A549 (cell line): Measurements from ENCODE around the gene SPAG9.

Experiments used
- CHD2 ChIP-seq: fragments of 150-350 bp; IDR thresholded peaks from 2 replicates; pipeline ENCODE4 v1.6.1; 2014; ENCODE audit warnings: low read length; ENCODE audit not compliant: partially characterized antibody
- CHD4 ChIP-seq: fragments of 200-600 bp; sonication (generic); IDR thresholded peaks from 2 replicates; pipeline ENCODE4 v1.6.1; 2016; ENCODE audit warnings: antibody characterized with exemption, mild to moderate bottlenecking, borderline replicate concordance
- HES2 ChIP-seq: fragments of >200 bp; sonication (Bioruptor Twin); formaldehyde crosslinking; IDR thresholded peaks from 2 replicates; pipeline ENCODE4 v1.6.1; 2016
- HOXA7 ChIP-seq: fragments of 250-450 bp; sonication (Bioruptor Pico); IDR thresholded peaks from 2 replicates; pipeline ENCODE4 v1.5.0; 2020; ENCODE audit warnings: mild to moderate bottlenecking, moderate library complexity
- KDM5A ChIP-seq: fragments of 200-600 bp; sonication (generic); IDR thresholded peaks from 2 replicates; pipeline ENCODE4 v1.6.1; 2016; ENCODE audit warnings: antibody characterized with exemption, mild to moderate bottlenecking
- NFE2L2 ChIP-seq: fragments of 150-350 bp; conservative IDR thresholded peaks from 2 replicates; pipeline ENCODE4 v1.6.1; 2014; ENCODE audit warnings: low read length
- POLR2A ChIP-seq: IDR thresholded peaks from 2 replicates; pipeline ENCODE4 v1.6.1; 2012; ENCODE audit warnings: mild to moderate bottlenecking, low read length
- RAD21 ChIP-seq, 2 experiments: fragments of >200 bp in 1 of 2; sonication (Bioruptor Twin) in 1 of 2; formaldehyde crosslinking in 1 of 2; IDR thresholded peaks in 1 of 2; conservative IDR thresholded peaks in 1 of 2; 2 replicates in 1 of 2; 3 replicates in 1 of 2; pipeline ENCODE4 v1.6.1; 2012 to 2018; ENCODE audit warnings: inconsistent platforms in 1 of 2
- RARB ChIP-seq: fragments of 250-450 bp; sonication (Bioruptor Pico); IDR thresholded peaks from 2 replicates; pipeline ENCODE4 v1.8.0; 2021; ENCODE audit warnings: mild to moderate bottlenecking, moderate library complexity
- REST ChIP-seq: fragments of 200-600 bp; sonication (generic); IDR thresholded peaks from 2 replicates; pipeline ENCODE4 v1.6.1; 2016; ENCODE audit warnings: antibody characterized with exemption, mild to moderate bottlenecking, moderate library complexity
- SREBF2 ChIP-seq: fragments of 450-650 bp; IDR thresholded peaks from 2 replicates; pipeline ENCODE4 v1.6.1; 2014; ENCODE audit warnings: mild to moderate bottlenecking, moderate library complexity
- TF ChIP-seq, protein P1 (sequence below): IDR thresholded peaks from 2 replicates; pipeline ENCODE4 v1.6.1; 2012
- TF ChIP-seq, protein P2 (sequence below): fragments of >200 bp; sonication (Bioruptor Twin); formaldehyde crosslinking; IDR thresholded peaks from 3 replicates; pipeline ENCODE4 v1.5.1; 2016
- TF ChIP-seq, protein P3 (sequence below): fragments of 450-650 bp; IDR thresholded peaks from 2 replicates; pipeline ENCODE4 v1.6.1; 2014; ENCODE audit warnings: antibody characterized with exemption

DNA sequence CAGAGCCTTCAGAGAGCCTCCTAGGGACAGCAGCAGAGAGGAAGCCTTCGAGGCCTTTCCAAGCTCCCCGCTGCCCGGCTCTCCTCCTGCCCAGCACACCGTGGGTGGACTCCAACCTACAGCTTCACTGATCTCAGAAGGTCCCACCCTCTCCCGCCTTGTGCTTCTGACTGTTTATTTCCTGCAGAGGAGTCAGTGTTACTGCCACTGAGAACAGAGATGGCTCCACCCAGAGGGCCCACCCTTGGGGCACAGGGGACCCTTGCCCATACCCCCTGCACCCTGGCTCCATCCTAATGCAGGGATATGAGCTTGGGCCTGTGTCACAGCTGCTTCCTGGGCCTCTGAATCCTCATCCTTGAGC is 201.8 kb downstream of the SPAG9 start:
- TF ChIP-seq, protein P1, sequence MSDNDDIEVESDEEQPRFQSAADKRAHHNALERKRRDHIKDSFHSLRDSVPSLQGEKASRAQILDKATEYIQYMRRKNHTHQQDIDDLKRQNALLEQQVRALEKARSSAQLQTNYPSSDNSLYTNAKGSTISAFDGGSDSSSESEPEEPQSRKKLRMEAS, result no peak
- TF ChIP-seq, protein P2, sequence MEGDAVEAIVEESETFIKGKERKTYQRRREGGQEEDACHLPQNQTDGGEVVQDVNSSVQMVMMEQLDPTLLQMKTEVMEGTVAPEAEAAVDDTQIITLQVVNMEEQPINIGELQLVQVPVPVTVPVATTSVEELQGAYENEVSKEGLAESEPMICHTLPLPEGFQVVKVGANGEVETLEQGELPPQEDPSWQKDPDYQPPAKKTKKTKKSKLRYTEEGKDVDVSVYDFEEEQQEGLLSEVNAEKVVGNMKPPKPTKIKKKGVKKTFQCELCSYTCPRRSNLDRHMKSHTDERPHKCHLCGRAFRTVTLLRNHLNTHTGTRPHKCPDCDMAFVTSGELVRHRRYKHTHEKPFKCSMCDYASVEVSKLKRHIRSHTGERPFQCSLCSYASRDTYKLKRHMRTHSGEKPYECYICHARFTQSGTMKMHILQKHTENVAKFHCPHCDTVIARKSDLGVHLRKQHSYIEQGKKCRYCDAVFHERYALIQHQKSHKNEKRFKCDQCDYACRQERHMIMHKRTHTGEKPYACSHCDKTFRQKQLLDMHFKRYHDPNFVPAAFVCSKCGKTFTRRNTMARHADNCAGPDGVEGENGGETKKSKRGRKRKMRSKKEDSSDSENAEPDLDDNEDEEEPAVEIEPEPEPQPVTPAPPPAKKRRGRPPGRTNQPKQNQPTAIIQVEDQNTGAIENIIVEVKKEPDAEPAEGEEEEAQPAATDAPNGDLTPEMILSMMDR, result no peak
- no peak for TF ChIP-seq CHD2
- TF ChIP-seq, protein P3, sequence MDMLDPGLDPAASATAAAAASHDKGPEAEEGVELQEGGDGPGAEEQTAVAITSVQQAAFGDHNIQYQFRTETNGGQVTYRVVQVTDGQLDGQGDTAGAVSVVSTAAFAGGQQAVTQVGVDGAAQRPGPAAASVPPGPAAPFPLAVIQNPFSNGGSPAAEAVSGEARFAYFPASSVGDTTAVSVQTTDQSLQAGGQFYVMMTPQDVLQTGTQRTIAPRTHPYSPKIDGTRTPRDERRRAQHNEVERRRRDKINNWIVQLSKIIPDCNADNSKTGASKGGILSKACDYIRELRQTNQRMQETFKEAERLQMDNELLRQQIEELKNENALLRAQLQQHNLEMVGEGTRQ, result no peak
- no peak for TF ChIP-seq RARB (CRISPR knock-in tag)
- TF ChIP-seq POLR2A, result no peak
- TF ChIP-seq SREBF2, result no peak
- TF ChIP-seq HOXA7 (CRISPR knock-in tag), result no peak
- TF ChIP-seq HES2, result no peak
- TF ChIP-seq RAD21 (conservative IDR thresholded peaks at IDR 0.05 in 1 of 2, IDR thresholded peaks at IDR 0.05 in 1 of 2), result no peak
- no peak for TF ChIP-seq CHD4
- TF ChIP-seq KDM5A, result no peak
- TF ChIP-seq REST, result no peak
- TF ChIP-seq NFE2L2, result no peak
